OCI-M1 (cell line): Measurements from ENCODE around the gene ANKH.
"Not testable (repeated sequence)": the region's sequence is repeated elsewhere in the genome, so short reads cannot be mapped to it uniquely, and the experiment has no call there.

Experiments
- DNase-seq: peaks from one replicate; lab custom pipeline; 2025; lab: John Stamatoyannopoulos, UW

Gene ANKH

DNA sequence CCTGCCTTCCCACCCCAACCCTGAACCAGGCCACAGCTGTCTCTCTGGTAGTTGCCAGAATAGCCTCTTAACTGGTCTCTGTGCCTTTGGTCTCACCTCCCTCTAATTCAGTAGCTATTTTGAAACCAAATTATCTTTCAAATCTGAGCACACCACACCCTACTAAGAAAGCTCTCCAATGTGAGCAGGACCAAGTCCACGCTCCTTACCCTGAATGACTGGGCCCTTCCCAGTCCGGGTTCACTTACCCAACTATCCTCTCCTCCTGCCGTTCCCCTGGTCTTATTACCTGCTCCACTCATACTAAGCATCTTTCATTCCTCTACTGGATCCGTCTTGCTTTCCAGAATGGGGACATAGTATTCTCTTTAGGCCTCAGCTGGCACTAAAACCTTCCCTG, 16.8 kb downstream of the ANKH start:
- DNase-seq, result no peak

DNA sequence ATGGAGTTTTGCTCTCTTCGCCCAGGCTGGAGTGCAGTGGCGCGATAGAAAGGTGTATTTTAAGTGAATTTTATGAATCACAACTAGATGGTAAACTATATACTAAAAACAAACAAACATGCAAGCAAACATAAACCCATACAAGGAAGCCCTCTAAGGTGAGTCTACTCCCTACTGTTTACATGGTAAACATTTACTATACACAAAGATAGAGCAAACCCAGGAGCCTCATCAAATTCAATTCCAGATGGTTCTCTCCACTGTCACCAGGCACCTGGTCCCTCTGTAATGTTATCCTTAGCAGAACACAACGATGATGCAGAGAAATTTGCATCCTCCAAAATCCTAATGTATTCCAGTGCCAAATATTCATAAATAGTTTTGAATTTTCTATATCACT, 17.9 kb downstream of the ANKH start:
- DNase-seq, result no peak

DNA sequence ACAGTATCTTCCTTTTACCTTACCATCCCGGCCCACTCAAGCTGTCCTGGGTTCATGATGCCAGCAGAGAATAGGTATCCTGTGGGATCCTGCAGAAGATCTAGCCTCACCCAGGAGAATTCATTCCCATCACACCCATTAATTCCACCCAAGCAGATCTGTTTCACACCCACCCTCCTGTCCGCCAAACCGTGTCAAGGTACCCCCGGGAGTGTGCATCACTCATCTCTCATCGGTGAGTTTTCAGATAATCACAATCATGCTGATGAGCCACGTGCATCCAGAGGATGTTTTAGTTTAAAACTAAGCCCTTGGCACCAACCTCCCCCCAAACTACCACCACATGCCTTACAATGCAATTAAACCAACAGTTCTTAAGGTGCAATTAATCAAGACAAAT, 18.8 kb downstream of the ANKH start:
- no peak for DNase-seq

DNA sequence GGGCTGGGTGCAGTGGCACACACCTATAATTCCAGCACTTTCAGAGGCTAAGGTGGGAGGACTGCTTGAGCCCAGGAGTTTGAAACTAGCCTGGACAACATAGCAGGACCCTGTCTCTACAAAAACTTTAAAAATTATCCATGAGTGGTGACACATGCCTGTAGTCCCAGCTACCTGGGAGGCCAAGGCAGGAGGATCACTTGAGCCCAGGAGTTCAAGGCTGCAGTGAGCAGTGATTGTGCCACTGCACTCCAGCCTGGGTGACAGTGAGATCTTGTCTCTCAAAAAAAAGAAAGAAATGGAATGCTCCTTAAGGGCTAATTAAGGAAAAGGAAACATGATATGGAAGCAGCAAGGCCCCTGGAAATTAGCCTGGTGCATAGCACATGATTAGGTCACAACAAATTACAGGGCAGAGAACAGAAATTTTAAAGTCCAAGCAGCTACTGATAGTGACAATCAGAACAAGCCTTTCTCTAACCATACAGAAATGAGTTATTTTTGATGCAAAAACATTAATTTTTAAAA, 19.5 kb downstream of the ANKH start:
- DNase-seq, result no peak

- DNase-seq, result no peak
Measured at GRCh38 chr5:14851597-14851996, 20.0 kb downstream of the ANKH start.

GRCh38 chr5:14851050-14851419, 20.5 kb downstream of the ANKH start:
- no peak for DNase-seq

DNA sequence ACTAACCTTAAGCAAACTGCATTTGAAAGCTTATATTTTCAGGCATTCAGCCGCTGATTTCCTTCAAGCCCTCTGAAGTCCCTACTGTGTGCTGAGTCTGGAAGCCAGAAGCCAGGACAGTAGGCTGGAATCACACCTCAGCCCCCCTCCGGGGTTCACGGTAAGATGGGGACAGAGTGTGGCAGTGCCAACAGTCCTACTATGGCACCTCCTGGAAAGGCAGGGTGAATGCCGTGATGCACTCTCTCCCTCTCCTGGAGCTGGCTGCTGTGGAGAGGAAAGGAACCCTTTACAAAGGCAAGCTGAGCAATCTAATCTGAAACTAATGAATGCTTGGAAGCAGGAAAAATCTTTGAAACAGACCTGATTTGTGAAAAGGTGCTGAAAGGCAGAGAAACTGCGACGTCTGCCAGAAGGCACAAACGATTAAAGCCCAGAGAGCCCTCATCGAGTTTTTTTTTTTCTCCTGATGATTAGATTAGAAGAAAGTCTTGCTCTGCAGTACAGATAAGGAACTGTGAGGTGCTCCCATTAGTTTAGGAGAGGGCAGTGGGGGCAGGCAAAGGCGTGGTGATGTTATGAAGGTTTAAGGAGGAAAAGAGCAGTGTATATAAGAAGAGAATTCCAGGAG, 21.0 kb downstream of the ANKH start:
- DNase-seq, result no peak

- no peak for DNase-seq
Measured at GRCh38 chr5:14849516-14850294, 21.9 kb downstream of the ANKH start.

GRCh38 chr5:14848942-14849341, 22.6 kb downstream of the ANKH start:
- DNase-seq, result not testable (repeated sequence)

DNA sequence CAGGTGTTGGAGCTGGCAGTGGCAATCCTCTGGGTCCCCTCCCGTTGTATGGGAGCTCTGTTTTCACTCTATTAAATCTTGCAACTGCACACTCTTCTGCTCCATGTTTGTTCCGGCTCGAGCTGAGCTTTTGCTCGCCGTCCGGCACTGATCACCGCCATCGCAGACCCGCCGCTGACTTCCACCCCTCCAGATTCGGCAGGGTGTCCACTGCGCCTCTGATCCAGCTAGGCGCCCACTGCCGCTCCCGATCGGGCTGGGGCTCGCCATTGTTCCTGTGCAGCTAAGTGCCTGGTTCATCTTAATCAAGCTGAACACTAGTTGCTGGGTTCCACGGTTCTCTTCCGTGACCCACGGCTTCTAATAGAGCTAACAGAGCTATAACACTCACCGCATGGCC, 23.2 kb downstream of the ANKH start:
- DNase-seq, result no peak

- no peak for DNase-seq
Measured at GRCh38 chr5:14847471-14847870, 24.1 kb downstream of the ANKH start.

GRCh38 chr5:14842117-14842516, 29.5 kb downstream of the ANKH start:
- no peak for DNase-seq

GRCh38 chr5:14840624-14841023, 31.0 kb downstream of the ANKH start:
- DNase-seq, result no peak

GRCh38 chr5:14838396-14839319, 32.9 kb downstream of the ANKH start:
- DNase-seq, result no peak

DNA sequence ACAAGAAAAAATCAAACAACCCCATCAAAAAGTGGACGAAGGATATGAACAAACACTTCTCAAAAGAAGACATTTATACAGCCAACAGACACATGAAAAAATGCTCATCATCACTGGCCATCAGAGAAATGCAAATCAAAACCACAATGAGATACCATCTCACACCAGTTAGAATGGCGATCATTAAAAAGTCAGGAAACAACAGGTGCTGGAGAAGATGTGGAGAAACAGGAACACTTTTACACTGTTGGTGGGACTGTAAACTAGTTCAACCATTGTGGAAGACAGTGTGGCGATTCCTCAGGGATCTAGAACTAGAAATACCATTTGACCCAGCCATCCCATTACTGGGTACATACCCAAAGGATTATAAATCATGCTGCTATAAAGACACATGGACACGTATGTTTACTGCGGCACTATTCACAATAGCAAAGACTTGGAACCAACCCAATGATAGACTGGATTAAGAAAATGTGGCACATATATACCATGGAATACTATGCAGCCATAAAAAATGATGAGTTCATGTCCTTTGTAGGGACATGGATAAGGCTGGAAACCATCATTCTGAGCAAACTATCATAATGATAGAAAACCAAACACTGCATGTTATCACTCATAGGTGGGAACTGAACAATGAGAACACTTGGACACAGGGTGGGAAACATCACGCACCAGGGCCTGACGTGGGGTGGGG, 34.0 kb downstream of the ANKH start:
- DNase-seq, result not testable (repeated sequence)

DNA sequence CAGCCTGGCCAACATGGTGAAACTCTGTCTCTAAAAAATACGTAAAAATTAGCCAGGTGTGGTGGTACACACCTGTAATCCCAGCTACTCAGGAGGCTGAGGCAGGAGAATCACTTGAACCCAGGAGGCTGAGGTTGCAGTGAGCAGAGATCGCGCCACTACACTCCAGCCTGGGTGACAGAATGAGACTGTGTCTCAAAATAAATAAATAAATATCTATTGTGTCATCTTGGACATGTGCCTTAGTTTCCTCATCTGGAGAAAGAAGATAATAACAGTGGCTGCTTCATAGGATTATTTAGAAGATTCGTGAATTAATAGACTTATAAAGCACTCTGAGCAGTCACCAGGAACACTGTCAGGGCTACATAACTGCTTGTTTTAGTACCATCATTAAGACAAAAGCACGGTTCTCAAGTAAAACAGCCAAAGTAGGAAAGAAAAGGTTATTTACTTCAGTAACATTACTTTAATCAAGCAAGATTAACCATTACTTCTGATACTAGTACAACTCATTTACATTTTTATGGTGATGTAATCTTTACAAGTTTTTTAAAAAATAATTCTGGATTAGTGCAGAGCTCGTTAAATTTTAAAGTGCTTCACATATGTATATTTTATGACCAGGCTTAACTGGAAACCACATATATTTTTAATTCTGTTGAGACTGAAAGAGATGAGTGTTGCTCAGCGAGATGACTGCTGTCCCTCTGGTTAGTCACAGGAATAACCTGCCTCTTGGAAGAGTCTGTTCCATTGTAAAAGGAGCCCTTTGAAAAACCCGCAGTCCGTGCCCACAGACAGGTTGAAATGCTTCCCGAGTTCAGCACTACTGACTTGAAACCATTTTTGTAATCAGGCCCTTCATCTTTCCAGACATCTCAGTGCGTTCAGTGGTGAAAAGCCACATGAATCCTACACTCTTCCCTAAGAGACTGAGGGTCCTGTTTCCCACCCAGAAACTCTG, 36.7 kb downstream of the ANKH start:
- DNase-seq, result no peak

DNA sequence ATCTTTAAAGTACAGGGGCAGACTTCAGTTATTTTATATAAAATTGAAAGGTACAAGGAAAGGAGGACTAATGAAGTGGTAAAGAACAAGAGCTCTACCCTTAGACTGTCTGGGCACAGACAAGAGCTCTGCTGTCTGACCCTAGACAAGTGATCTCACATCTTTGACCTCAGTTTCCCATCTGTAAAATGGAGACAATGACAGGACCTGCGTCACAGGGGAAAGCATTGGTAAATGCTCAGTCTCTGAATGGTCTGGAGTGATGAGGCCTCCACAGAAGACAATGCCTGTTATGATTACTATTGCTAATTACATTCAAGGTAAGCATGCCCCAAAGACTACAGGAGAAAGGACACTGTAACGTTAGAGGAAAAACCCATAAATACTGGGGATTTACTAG, 37.5 kb downstream of the ANKH start:
- DNase-seq, result no peak

GRCh38 chr5:14831006-14831338, 40.6 kb downstream of the ANKH start:
- no peak for DNase-seq

GRCh38 chr5:14830210-14831005, 41.2 kb downstream of the ANKH start:
- no peak for DNase-seq

- no peak for DNase-seq
Measured at GRCh38 chr5:14829396-14829795, 42.2 kb downstream of the ANKH start.
